A549 treated with CORT108297 at 1 μM for 4 hours (cell line): ENCODE data around the gene ALPL. TPM values are rescaled to one million over a fixed set of nuclear protein-coding genes. Genes with fewer than 3 reads are reported as not detected.

Source experiments
- total RNA-seq: library from RNA; stranded (reverse); fragments of 200-300 nt; extraction: Qiagen RNA extraction; gene quantifications from 5 replicates; pipeline ENCODE4 v1.2.3, GENCODE V29; 2022

Gene ALPL
- 0.12 to 0.30 TPM (median 0.22 TPM) in 5 replicates for total RNA-seq

GRCh38 chr1:21509351-21510112, at the start of gene ALPL:
ALPL (plus strand) TSS chr1:21509423; CDS start chr1:21554082, 44,659 bp downstream.

Other genes with a start within 250 kb of the ALPL start
- 50.3 to 69.2 TPM (median 60.6 TPM) in 5 replicates for gene ECE1, start 219.0 kb upstream of the ALPL start, total RNA-seq
- gene NBPF3, start 69.3 kb upstream of the ALPL start, total RNA-seq = 5.4 to 6.9 TPM (median 6.0 TPM) in 5 replicates
- gene RAP1GAP, start 159.9 kb downstream of the ALPL start, total RNA-seq = 9.9 to 13.5 TPM (median 12.8 TPM) in 5 replicates